Fibroblast of skin of back (primary cell): ENCODE measurements around the gene OR52I1.

Source experiments
- DNase-seq: peaks from one replicate; pipeline ENCODE4 v3.0.0-alpha.2; 2013

The OR52I1 gene

GRCh38 chr11:4615856-4616444 lies 22.1 kb downstream of the OR52I1 start:
- DNase-seq: no peak

DNA sequence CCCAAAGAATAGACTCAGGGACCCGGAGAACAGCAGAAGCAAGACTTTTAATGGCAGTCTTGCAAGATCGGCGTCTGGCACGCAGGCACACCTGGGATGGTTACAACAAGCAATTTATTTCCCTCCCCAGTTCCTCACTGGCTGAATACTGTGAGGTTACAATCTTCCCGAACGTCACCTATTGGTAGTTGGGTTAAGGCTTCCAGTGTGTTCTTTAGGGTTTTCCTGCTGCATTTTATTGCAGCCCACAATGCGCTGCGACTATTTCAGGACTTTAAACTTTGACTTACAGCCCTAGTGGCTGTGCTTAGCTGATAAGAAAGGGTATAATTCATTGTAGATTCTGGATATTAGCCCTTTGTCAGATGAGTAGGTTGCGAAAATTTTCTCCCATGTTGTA lies 25.7 kb downstream of the OR52I1 start:
- no peak for DNase-seq

DNA sequence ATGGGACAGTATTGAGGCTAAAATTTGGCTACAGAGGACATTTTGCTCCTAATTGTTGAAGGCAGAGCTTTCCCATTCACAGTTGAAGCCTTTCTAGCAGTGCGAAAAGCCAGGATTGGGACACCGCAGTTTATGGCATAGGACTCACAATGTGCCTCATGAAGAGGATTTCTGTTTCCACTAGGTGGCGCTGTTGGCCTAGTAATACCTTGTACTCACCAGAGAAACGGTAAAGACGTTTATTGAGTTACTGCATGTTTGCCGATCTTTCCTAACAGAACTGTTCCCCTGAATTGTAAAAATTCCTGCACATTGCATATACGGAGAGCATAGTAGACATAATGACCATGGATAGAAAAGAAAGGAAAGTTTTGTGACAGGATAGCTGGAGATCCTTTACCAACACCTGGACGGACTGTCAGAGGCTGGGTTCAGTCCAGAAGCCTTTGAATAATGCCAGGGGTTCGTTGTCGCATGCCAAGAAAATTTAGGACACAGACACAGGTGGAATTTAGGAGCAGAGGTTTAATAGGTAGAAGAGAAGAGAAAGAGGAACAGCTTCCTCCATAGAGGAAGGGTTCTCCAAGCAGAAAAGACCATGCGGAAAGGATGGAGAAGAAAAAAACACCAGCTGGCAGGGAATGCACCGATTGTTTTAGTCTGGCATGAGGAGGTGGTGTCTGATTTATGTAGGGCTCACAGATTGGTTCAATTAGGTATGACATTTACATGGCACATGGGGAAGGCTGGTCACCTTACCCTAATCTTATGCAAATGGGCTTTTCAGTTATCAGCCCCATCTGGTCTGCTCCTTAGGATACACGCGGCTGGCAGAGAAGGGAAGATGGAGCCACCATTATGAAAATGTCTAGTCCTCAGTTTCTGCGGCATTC lies 32.6 kb downstream of the OR52I1 start:
- peak; percentile 67 for DNase-seq

GRCh38 chr11:4636136-4636535 lies 42.3 kb downstream of the OR52I1 start:
- no peak for DNase-seq

DNA sequence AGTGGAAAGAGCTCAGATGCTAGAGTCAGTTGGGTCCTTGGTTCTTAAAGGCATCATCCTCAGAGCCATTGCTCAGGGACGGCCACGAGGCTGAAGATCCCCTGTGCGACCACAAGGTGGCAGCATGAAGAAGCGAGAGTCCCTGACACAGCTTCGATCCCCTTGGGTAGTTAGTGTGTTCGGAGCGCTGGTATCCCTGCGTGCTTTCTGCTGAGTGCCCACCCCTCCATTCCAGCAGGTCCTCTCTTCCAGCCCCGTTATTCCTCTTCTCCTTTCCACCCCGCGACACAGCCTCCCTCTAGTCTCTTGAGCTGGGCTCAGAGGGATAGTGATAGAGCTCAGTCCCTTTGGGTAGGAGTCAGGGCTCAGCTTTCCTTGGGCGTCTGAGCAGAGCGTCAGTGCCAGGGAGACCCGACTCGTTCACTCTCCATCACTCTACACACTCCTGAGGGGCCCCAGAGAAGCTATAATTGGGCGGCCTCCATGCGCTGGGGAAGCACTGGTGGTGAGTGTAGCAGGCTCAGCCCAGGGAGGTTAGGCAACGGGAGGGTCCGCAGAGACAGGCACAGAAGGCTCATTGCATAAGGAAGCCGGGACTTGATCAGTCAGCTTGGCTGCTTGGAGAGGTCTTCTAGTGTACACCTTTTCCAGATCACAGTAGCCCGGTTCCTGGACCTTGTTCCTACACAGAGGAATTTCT lies 43.3 kb downstream of the OR52I1 start, which contains the start of gene OR51D1:
Gene OR51D1, plus strand, starts transcription at position 516 of the 700 bp plus-strand sequence. CDS start 2,314 bp downstream, outside the sequence.
- peak; percentile 65 for DNase-seq

DNA sequence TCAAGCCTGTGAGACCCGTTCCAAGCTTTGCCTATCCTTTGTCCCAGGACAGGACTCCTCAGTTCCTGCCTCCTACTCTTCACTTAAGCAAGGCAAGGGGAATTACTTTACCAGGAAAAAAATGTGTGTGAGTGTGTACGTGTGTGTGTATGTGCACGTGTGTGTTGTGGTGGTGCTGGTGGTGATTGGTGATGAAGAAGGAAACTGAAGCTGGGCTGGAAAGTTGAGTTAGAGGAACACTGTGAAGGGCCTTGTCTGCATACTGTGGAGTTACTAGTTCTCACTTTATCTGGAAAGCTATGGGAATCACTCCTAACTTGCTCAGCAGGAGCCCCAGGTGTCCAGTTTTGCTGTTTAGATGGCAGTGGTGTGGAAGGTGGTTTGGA lies 43.8 kb downstream of the OR52I1 start:
- DNase-seq: no peak

DNA sequence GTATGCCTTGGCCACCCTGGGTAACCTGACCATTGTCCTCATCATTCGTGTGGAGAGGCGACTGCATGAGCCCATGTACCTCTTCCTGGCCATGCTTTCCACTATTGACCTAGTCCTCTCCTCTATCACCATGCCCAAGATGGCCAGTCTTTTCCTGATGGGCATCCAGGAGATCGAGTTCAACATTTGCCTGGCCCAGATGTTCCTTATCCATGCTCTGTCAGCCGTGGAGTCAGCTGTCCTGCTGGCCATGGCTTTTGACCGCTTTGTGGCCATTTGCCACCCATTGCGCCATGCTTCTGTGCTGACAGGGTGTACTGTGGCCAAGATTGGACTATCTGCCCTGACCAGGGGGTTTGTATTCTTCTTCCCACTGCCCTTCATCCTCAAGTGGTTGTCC lies 46.1 kb downstream of the OR52I1 start:
- no peak for DNase-seq

DNA sequence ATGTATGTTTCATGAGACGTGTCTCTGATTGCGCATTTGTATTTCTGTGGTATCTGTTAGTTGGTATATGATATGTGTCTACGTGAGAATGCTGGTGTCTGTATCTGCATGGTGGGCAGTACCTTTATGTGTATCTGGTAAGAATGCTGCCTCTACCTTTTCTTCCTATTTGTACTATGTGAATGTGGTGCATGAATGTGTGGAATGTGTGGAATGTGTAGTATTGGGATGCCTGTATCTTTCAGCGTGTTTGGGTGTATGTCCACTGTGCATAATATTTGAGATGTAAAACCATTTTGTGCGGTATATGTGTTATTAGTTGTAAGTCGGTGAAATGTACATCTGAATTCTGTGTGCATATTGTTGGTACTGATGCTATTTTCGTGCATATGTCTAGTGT lies 47.7 kb downstream of the OR52I1 start:
- no peak for DNase-seq

- no peak for DNase-seq
These were observed 48.2 kb downstream of the OR52I1 start for GRCh38 chr11:4642043-4642442.

DNA sequence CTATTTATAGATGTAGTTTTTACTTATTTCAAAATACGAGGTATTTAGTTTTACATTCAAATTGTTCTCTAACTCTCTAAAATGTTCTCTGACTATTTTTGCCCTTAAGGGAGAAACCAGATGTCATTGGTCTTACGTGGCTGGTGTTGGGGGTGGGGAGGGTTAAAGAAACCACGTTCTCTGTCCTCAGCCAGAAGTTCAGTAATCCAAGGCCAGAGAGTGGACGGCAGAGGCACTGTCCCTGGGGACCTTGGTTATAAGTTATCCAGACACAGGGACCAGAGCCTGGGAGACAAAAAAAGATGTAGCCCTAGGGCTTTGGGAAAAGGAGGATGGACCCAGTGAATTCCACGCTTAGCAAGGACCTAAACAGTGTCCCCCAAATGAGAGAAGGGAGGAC lies 49.2 kb downstream of the OR52I1 start:
- peak; percentile 63 for DNase-seq

DNA sequence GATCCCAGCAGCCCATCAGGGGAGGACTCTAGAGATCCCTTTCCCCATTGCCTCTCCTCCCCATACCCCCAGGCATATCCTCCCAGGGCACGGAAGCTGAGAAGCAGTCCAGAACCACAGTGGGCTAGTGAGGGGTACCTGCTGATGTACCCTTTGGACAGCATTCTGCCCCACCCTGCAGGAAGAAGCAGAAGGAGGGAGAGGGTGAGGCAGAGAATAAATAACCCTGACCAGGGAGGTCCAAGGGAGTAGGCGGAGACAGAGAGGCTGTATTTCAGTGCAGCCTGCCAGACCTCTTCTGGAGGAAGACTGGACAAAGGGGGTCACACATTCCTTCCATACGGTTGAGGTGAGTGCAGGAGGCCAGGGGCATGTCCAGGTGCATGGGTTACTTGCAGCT lies 49.8 kb downstream of the OR52I1 start, which contains the start of gene OR51E1:
Gene OR51E1, plus strand, starts transcription at position 301 of the 400 bp plus-strand sequence. CDS start 8,545 bp downstream, outside the sequence.
- DNase-seq: no peak

GRCh38 chr11:4644233-4644632 lies 50.4 kb downstream of the OR52I1 start:
- DNase-seq: no peak
